ENCODE data around the gene TECTA. TPM values are rescaled to one million over a fixed set of nuclear protein-coding genes. Genes with fewer than 3 reads are reported as not detected.
"Not testable (repeated sequence)": the region's sequence is repeated elsewhere in the genome, so short reads cannot be mapped to it uniquely, and the experiment has no call there.

TECTA gene
- total RNA-seq, 1 donor from 2014 or later = 1.7 TPM

- no peak for DNase-seq
These were observed 30.6 kb downstream of the TECTA start for GRCh38 chr11:121131656-121132055.

- DNase-seq = no peak
These were observed 31.4 kb downstream of the TECTA start for GRCh38 chr11:121132211-121132976.

GRCh38 chr11:121134741-121135312, 33.8 kb downstream of the TECTA start:
- peak; percentile 37 for DNase-seq

GRCh38 chr11:121137005-121137404, 36.0 kb downstream of the TECTA start:
- DNase-seq = no peak

GRCh38 chr11:121138259-121138658, 37.2 kb downstream of the TECTA start:
- no peak for DNase-seq

GRCh38 chr11:121140369-121140768, 39.3 kb downstream of the TECTA start:
- DNase-seq = no peak

- DNase-seq = no peak
These were observed 40.0 kb downstream of the TECTA start for GRCh38 chr11:121141066-121141465.

- DNase-seq = no peak
These were observed 42.9 kb downstream of the TECTA start for GRCh38 chr11:121143921-121144320.

- DNase-seq = no peak
These were observed 43.7 kb downstream of the TECTA start for GRCh38 chr11:121144723-121145122.

GRCh38 chr11:121145826-121146225, 44.8 kb downstream of the TECTA start:
- DNase-seq = no peak

- no peak for DNase-seq
These were observed 48.1 kb downstream of the TECTA start for GRCh38 chr11:121149116-121149515.

GRCh38 chr11:121151207-121151688, 50.2 kb downstream of the TECTA start:
- no peak for DNase-seq

- DNase-seq = no peak
These were observed 51.7 kb downstream of the TECTA start for GRCh38 chr11:121152764-121153163.

- DNase-seq = no peak
These were observed 52.4 kb downstream of the TECTA start for GRCh38 chr11:121153472-121153871.

- DNase-seq = no peak
These were observed 53.7 kb downstream of the TECTA start for GRCh38 chr11:121154486-121155314.

GRCh38 chr11:121157756-121158155, 56.7 kb downstream of the TECTA start:
- no peak for DNase-seq

GRCh38 chr11:121159741-121160140, 58.7 kb downstream of the TECTA start:
- no peak for DNase-seq

GRCh38 chr11:121161349-121161917, 60.4 kb downstream of the TECTA start:
- DNase-seq = no peak

- DNase-seq = no peak
These were observed 62.7 kb downstream of the TECTA start for GRCh38 chr11:121163658-121164308.

GRCh38 chr11:121177629-121178028, 76.6 kb downstream of the TECTA start:
- not testable (repeated sequence) for DNase-seq

GRCh38 chr11:121179306-121179705, 78.3 kb downstream of the TECTA start:
- DNase-seq = no peak

- DNase-seq = no peak
These were observed 79.1 kb downstream of the TECTA start for GRCh38 chr11:121180183-121180582.

Measured in occipital lobe (tissue), 2 donors.